Endothelial cell of umbilical vein (primary cell): ENCODE results near the gene COX6B1. TPM values are rescaled to one million over a fixed set of nuclear protein-coding genes. Genes with fewer than 3 reads are reported as not detected.

Source experiments
- BruUV-seq: library from RNA; stranded (reverse); fragments of 400-500 nt; replicated peaks from 2 replicates; lab custom pipeline; 2021; lab: Mats Ljungman, UMichigan
- CTCF ChIA-PET: fragments of 300-600, 350-600 bp; sonication (Branson Sonifier 250); formaldehyde crosslinking; loops from one replicate; lab custom pipeline; 2021; ENCODE audit warnings: antibody characterized with exemption, inconsistent platforms; lab: Charles Lee
- POLR2A ChIA-PET: fragments of 300-600, 350-600 bp; sonication (Branson Sonifier 250); formaldehyde crosslinking; loops from one replicate; lab custom pipeline; 2021; ENCODE audit warnings: antibody characterized with exemption, inconsistent platforms; lab: Charles Lee
- DNase-seq: peaks from one replicate; pipeline ENCODE4 v3.0.0-alpha.2; 2011; ENCODE audit warnings: low read depth, low spot score
- FAIRE-seq: peaks from 2 replicates; lab custom pipeline; 2011; peaks lifted over from hg19 to GRCh38; lab: Jason Lieb, UNC
- H2AFZ ChIP-seq: 2 replicates; pipeline ENCODE4 v1.6.0; 2012; ENCODE audit warnings: low read depth, low read length, control low read depth, inconsistent platforms
- H3K27ac ChIP-seq: 2 replicates; pipeline ENCODE4 v1.5.1; 2011; ENCODE audit warnings: low read depth, mild to moderate bottlenecking, control low read depth, low read length, moderate library complexity; ENCODE audit not compliant: insufficient read depth
- H3K27me3 ChIP-seq, 2 experiments: 2 replicates each; pipeline versions ENCODE4 v1.6.0 to v1.6.1; 2011; ENCODE audit warnings: low read length in 2 of 2, mixed read lengths in 1 of 2; ENCODE audit not compliant: control insufficient read depth in 2 of 2, insufficient read depth in 2 of 2
- H3K36me3 ChIP-seq, 2 experiments: 2 replicates in 1 of 2; 3 replicates in 1 of 2; pipeline ENCODE4 v1.5.1; 2011; ENCODE audit warnings: low read length in 2 of 2, mild to moderate bottlenecking in 1 of 2, moderate library complexity in 1 of 2; ENCODE audit not compliant: control insufficient read depth in 2 of 2, insufficient read depth in 2 of 2; ENCODE audit errors: extremely low read depth in 1 of 2
- H3K4me1 ChIP-seq: 3 replicates; pipeline ENCODE4 v1.5.1; 2011; ENCODE audit warnings: mild to moderate bottlenecking, low read length; ENCODE audit not compliant: control insufficient read depth, insufficient read depth; ENCODE audit errors: extremely low read depth
- H3K4me2 ChIP-seq: 2 replicates; pipeline ENCODE4 v1.6.1; 2011; ENCODE audit warnings: low read length, control low read depth, mixed read lengths; ENCODE audit not compliant: insufficient read depth
- H3K4me3 ChIP-seq, 3 experiments: fragments of 200-600 bp in 1 of 3; sonication (generic), shearing (Covaris generic) in 1 of 3; replicated peaks in 1 of 3; 2 replicates each; pipeline ENCODE4 v1.5.1; 2011 to 2016; ENCODE audit warnings: control low read depth in 3 of 3, low read length in 3 of 3, mild to moderate bottlenecking in 2 of 3, inconsistent platforms in 1 of 3, low read depth in 1 of 3, moderate library complexity in 1 of 3; ENCODE audit not compliant: insufficient read depth in 1 of 3
- H3K79me2 ChIP-seq: 2 replicates; pipeline ENCODE4 v1.6.0; 2012; ENCODE audit warnings: low read length, inconsistent platforms; ENCODE audit not compliant: control insufficient read depth, insufficient read depth
- H3K9ac ChIP-seq: replicated peaks from 2 replicates; pipeline ENCODE3; 2011; ENCODE audit warnings: low read length, control low read depth; ENCODE audit not compliant: insufficient read depth; ENCODE audit errors: extremely low read depth
- H3K9me1 ChIP-seq: replicated peaks from 3 replicates; pipeline ENCODE4 v1.6.0; 2011; ENCODE audit warnings: mild to moderate bottlenecking, low read length; ENCODE audit not compliant: control insufficient read depth, insufficient read depth; ENCODE audit errors: extremely low read depth
- H3K9me3 ChIP-seq: replicated peaks from 2 replicates; pipeline ENCODE4 v1.5.1; 2012; ENCODE audit warnings: low read length, inconsistent platforms; ENCODE audit not compliant: control insufficient read depth, insufficient read depth
- H4K20me1 ChIP-seq: replicated peaks from 2 replicates; pipeline ENCODE3; 2011; ENCODE audit warnings: mild to moderate bottlenecking, low read length; ENCODE audit not compliant: control insufficient read depth, insufficient read depth; ENCODE audit errors: extremely low read depth
- FOS ChIP-seq: IDR thresholded peaks from 2 replicates; pipeline ENCODE4 v1.6.1; 2011; ENCODE audit warnings: mild to moderate bottlenecking, low read length, moderate library complexity, borderline replicate concordance; ENCODE audit not compliant: insufficient read depth
- JUN ChIP-seq: IDR thresholded peaks from 2 replicates; pipeline ENCODE4 v1.6.1; 2011; ENCODE audit warnings: borderline replicate concordance, low read depth; ENCODE audit not compliant: insufficient read length, insufficient read depth
- MYC ChIP-seq: IDR thresholded peaks from one replicate; pipeline ENCODE4 v1.6.1; 2011; ENCODE audit warnings: mild to moderate bottlenecking, low read depth, low read length
- POLR2AphosphoS5 ChIP-seq: IDR thresholded peaks from 2 replicates; pipeline ENCODE4 v1.6.1; 2012; ENCODE audit warnings: low read depth, mild to moderate bottlenecking, control low read depth, low read length, moderate library complexity; ENCODE audit not compliant: insufficient read depth
- dilution Hi-C: fragments of 300-500 bp; cut with MboI; formaldehyde crosslinking; loops from one replicate; pipeline ENCODE4 v1.15.0; 2019; ENCODE audit warnings: low sequenced_read_pairs; ENCODE audit not compliant: extremely low pct_ligation_motif_present
- intact Hi-C: fragments of 100-400 bp; cut with micrococcal nuclease; formaldehyde crosslinking; loops from one replicate; pipeline ENCODE4 v1.10.0; 2022
- polyA plus RNA-seq, 4 experiments: library from polyadenylated mRNA; depleted of rRNA in 3 of 4; stranded (reverse) in 3 of 4; unstranded in 1 of 4; fragments of >200 nt; gene quantifications; 2 replicates each; pipeline versions ENCODE4 v1.2.1 to v1.2.3, GENCODE V29; 2011 to 2012; ENCODE audit warnings: missing spikeins in 1 of 4
- total RNA-seq: library from RNA; stranded (reverse); gene quantifications from 2 replicates; pipeline ENCODE4 v1.2.3, GENCODE V29; 2021
- TF ChIP-seq, protein P1 (sequence below): IDR thresholded peaks from 2 replicates; pipeline ENCODE4 v1.6.1; 2011; ENCODE audit not compliant: insufficient read depth, insufficient read length
- TF ChIP-seq, protein P2 (sequence below), 2 donors: IDR thresholded peaks; 1 replicate in 1 of 2; 2 replicates in 1 of 2; pipeline ENCODE4 v1.5.1; 2011; ENCODE audit warnings: low read length in 2 of 2, mild to moderate bottlenecking in 2 of 2, moderate library complexity in 2 of 2, control low read depth in 1 of 2, inconsistent platforms in 1 of 2, low read depth in 1 of 2; ENCODE audit not compliant: insufficient read depth in 1 of 2; ENCODE audit errors: extremely low read depth in 1 of 2

The COX6B1 gene
- total and polyA plus RNA-seq, 2 donors (not counting 3 experiments of a cell fraction or from before 2014, with no cell fraction given) = 327 to 692 TPM

DNA sequence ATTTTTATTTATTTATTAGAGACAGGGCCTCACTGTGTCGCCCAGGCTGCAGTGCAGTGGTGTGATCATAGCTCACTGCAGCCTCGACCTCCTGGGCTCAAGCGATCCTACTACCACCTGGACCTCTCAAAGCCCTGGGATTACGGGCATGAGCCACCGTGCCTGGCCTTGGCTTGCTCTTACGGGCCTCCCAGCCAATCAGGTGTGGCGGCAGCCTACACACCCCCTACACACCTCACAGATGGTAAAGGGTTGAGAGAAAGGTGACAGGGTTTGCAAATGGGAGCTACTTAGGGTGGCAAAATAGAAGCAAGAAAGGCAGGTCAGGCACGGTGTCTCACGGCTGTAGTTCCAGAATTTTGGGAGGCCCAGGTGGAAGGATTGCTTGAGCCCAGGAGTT lies 55.2 kb downstream of the COX6B1 start:
- Histone ChIP-seq H3K4me2 (no peak overlapping the region), H2AFZ (no peak overlapping the region), H3K9me3 (no peaks in the 10 kb centered on the region), H3K27ac (no peak overlapping the region), H3K36me3 (no peaks in the 10 kb centered on the region), H3K27me3 (no peaks in the 10 kb centered on the region), H3K9me1 (no peaks in the 10 kb centered on the region), H4K20me1 (no peaks in the 10 kb centered on the region), H3K79me2 (no peaks in the 10 kb centered on the region), H3K9ac (no peak overlapping the region), H3K4me1 (no peaks in the 10 kb centered on the region), H3K4me3 (no peak overlapping the region)
- ChIA-PET POLR2A (no interaction called here), CTCF (interaction anchor here (0.6 to 2.5 kb wide), 6 partner anchors 9 to 350 kb away, joined by 3 to 12 read pairs (median 4); no protein-coding TSS in a partner anchor)
- no peak for TF ChIP-seq POLR2AphosphoS5
- TF ChIP-seq MYC = no peak
- TF ChIP-seq, protein P1, sequence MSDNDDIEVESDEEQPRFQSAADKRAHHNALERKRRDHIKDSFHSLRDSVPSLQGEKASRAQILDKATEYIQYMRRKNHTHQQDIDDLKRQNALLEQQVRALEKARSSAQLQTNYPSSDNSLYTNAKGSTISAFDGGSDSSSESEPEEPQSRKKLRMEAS = no peak
- TF ChIP-seq FOS = no peak
- TF ChIP-seq JUN = no peak
- BruUV-seq = no TSS peak
- DNase-seq (no peak), FAIRE-seq (no peak)
- dilution Hi-C loops = no loop called here
- intact Hi-C loops = no loop called here

DNA sequence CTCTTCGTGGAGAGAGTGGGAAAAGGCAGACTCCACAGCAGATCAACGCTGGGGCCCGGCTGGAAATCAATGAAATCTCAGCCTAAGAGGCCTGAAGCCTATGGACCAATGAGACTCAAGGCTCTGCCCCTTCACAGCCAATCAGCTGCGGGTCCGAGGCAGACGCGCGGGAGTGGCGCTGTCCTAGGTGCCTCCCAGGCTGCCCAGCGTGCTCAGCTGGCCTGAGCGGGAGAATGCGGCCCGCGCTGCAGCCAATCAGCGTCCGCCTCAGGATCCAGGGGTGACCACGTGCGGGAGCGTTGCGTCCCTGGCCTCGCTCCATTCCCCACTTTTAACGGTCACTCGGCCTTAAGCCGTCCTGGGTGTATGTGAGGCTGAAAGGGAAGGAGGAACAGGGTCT lies 56.1 kb downstream of the COX6B1 start, which contains the start of gene ZBTB32:
TSS of gene ZBTB32 (plus strand) at position 341 of the 400 bp plus-strand sequence. CDS start 10,069 bp downstream, outside the sequence.
- peak; percentile 12 for FAIRE-seq

More for the DNA sequence above, 56.1 kb downstream of the COX6B1 start, which contains the start of gene ZBTB32:
- dilution Hi-C loops (no loop called here), intact Hi-C loops (no loop called here)
- Histone ChIP-seq H3K9me3 (no peaks in the 10 kb centered on the region), H3K79me2 (no peaks in the 10 kb centered on the region), H4K20me1 (no peaks in the 10 kb centered on the region), H3K4me1 (no peaks in the 10 kb centered on the region), H3K36me3 (no peaks in the 10 kb centered on the region), H3K27ac (no peak within 1 kb of the TSS), H3K27me3 (no peaks in the 10 kb centered on the region), H3K9ac (no peak within 1 kb of the TSS), H3K4me3 (no peak within 1 kb of the TSS), H2AFZ (no peak within 1 kb of the TSS), H3K9me1 (no peaks in the 10 kb centered on the region), H3K4me2 (no peak within 1 kb of the TSS)
- CTCF ChIA-PET = no interaction called here
- peak; percentile 76 for DNase-seq
- TF ChIP-seq, protein P2, sequence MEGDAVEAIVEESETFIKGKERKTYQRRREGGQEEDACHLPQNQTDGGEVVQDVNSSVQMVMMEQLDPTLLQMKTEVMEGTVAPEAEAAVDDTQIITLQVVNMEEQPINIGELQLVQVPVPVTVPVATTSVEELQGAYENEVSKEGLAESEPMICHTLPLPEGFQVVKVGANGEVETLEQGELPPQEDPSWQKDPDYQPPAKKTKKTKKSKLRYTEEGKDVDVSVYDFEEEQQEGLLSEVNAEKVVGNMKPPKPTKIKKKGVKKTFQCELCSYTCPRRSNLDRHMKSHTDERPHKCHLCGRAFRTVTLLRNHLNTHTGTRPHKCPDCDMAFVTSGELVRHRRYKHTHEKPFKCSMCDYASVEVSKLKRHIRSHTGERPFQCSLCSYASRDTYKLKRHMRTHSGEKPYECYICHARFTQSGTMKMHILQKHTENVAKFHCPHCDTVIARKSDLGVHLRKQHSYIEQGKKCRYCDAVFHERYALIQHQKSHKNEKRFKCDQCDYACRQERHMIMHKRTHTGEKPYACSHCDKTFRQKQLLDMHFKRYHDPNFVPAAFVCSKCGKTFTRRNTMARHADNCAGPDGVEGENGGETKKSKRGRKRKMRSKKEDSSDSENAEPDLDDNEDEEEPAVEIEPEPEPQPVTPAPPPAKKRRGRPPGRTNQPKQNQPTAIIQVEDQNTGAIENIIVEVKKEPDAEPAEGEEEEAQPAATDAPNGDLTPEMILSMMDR (IDR thresholded peaks at IDR 0.05; ENCODE audit: extremely low read depth in 1 of 2, insufficient read depth in 1 of 2, low read depth in 1 of 2, low read length in 2 of 2) = no peak
- TF ChIP-seq, protein P1 = peak; percentile 44
- TF ChIP-seq MYC (no peak), FOS (no peak)
- no TSS peak for BruUV-seq
- POLR2A ChIA-PET = interaction anchor here (0.7 kb wide), 1 partner anchor 194 kb away, joined by 3 read pairs; no protein-coding TSS in a partner anchor
